Measurements from ENCODE around the gene SOCS7.

The SOCS7 gene

GRCh38 chr17:38449364-38449763 lies 97.7 kb downstream of the SOCS7 start:
- in situ Hi-C loops (cut with MboI; ENCODE audit: low pct_unique_long_range_greater_than_20kb, low sequenced_read_pairs) = no loop called here
- DNase-seq = no peak

GRCh38 chr17:38450557-38451029 lies 98.9 kb downstream of the SOCS7 start:
- peak; percentile 33 for DNase-seq
- in situ Hi-C loops (cut with MboI; ENCODE audit: low pct_unique_long_range_greater_than_20kb, low sequenced_read_pairs) = no loop called here

- no peak for DNase-seq
- in situ Hi-C loops (cut with MboI; ENCODE audit: low pct_unique_long_range_greater_than_20kb, low sequenced_read_pairs) = no loop called here
Observed at GRCh38 chr17:38451030-38451839, 99.6 kb downstream of the SOCS7 start.

- in situ Hi-C loops (cut with MboI; ENCODE audit: low pct_unique_long_range_greater_than_20kb, low sequenced_read_pairs) = no loop called here
- DNase-seq = peak; percentile 92
Observed at GRCh38 chr17:38451840-38452529, 100.3 kb downstream of the SOCS7 start.

- in situ Hi-C loops (cut with MboI; ENCODE audit: low pct_unique_long_range_greater_than_20kb, low sequenced_read_pairs) = no loop called here
- DNase-seq = no peak
Observed at GRCh38 chr17:38452719-38453118, 101.1 kb downstream of the SOCS7 start.

GRCh38 chr17:38453951-38454421 lies 102.3 kb downstream of the SOCS7 start:
- in situ Hi-C loops (cut with MboI; ENCODE audit: low pct_unique_long_range_greater_than_20kb, low sequenced_read_pairs) = no loop called here
- DNase-seq = peak; percentile 60

- DNase-seq = no peak
- in situ Hi-C loops (cut with MboI; ENCODE audit: low pct_unique_long_range_greater_than_20kb, low sequenced_read_pairs) = no loop called here
Observed at GRCh38 chr17:38454532-38454931, 102.9 kb downstream of the SOCS7 start.
